Amygdala (tissue), 56 donors: ENCODE measurements around the gene PARP3.
"Not testable (repeated sequence)": the region's sequence is repeated elsewhere in the genome, so short reads cannot be mapped to it uniquely, and the experiment has no call there.

Source experiments
- DNase-seq, 56 donors: peaks; one replicate each; lab custom pipeline; 2025; lab: John Stamatoyannopoulos, UW

PARP3 gene

GRCh38 chr3:51982352-51982837 lies 40.2 kb downstream of the PARP3 start:
- peak in 2 of 56 donors; percentile 36 to 45 for DNase-seq

- peak in 48 of 56 donors; percentile 23 to 86 (median 64) for DNase-seq
These were observed 40.8 kb downstream of the PARP3 start, which contains the start of gene ACY1 for GRCh38 chr3:51982838-51983577. Gene ACY1 (plus strand): TSS chr3:51983535. CDS start chr3:51984065, 530 bp downstream.

DNA sequence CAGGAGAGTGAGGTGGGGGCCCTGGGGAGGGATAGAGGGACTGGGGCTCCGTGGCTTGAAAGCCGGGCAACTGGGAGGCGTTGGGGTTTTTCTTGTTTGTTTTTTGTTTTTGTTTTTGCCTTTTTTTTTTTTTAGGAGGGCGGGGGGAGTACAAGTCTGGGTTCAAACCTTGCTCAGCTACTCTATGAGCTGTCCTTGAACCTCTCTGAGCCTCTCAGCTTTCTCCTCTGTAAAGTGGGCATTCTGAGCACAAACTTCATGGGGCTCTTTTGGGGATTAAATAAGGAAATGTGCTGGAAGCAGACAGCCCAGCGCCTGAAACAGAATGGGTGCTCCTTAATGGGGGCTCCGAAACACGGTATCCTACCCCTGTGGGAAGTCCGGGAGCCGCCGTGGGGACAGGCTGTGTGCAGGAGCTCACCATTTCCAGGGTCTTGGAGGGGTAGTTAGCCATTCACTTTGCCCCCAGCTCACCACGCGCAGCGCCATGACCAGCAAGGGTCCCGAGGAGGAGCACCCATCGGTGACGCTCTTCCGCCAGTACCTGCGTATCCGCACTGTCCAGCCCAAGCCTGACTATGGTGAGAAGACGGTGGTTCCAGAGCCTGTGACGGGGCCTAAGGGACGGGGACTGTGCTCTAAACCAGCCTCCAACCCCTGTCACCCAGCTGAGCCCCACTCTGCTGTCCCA lies 41.6 kb downstream of the PARP3 start:
- DNase-seq: no peak

GRCh38 chr3:51984269-51984647 lies 42.1 kb downstream of the PARP3 start:
- DNase-seq: no peak

GRCh38 chr3:51985063-51985462 lies 42.9 kb downstream of the PARP3 start:
- DNase-seq: no peak

DNA sequence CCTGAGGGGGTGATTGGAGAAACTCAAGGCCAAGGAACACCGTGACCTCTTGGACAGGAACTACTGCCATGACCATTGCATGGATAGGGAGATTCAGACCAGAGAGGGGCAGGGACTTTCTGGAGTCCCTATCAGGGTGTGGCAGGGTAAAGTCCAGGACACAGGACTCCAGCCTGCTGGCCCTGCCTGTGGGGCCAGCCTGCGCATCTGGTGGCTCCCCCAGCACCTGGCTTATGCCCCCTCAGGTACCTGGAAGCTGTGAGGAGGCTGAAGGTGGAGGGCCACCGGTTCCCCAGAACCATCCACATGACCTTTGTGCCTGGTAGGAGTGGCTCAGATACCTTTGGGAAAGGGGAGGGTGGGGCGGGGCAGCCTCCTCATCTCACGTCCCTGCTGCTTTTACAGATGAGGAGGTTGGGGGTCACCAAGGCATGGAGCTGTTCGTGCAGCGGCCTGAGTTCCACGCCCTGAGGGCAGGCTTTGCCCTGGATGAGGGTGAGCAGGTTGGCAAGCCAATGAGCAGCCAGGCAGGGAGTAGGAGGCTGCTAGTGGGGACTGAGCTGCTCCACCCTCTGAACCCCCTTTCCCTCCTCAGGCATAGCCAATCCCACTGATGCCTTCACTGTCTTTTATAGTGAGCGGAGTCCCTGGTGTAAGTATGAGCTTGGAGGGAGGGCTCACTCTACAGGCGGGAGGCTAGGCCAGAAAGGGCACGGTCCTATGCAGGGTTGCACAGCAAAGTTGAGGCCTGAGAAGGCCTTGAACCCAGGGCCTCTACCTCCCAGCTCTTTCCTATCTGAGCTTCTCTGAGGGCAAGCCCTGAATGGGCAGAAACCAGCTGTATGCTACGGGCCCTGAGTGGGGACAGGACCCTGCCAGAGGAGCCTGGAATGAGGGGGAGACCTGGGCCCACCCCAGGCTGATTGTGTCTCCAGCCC lies 44.1 kb downstream of the PARP3 start:
- no peak for DNase-seq

- no peak for DNase-seq
These were observed 45.4 kb downstream of the PARP3 start for GRCh38 chr3:51987568-51987967.

DNA sequence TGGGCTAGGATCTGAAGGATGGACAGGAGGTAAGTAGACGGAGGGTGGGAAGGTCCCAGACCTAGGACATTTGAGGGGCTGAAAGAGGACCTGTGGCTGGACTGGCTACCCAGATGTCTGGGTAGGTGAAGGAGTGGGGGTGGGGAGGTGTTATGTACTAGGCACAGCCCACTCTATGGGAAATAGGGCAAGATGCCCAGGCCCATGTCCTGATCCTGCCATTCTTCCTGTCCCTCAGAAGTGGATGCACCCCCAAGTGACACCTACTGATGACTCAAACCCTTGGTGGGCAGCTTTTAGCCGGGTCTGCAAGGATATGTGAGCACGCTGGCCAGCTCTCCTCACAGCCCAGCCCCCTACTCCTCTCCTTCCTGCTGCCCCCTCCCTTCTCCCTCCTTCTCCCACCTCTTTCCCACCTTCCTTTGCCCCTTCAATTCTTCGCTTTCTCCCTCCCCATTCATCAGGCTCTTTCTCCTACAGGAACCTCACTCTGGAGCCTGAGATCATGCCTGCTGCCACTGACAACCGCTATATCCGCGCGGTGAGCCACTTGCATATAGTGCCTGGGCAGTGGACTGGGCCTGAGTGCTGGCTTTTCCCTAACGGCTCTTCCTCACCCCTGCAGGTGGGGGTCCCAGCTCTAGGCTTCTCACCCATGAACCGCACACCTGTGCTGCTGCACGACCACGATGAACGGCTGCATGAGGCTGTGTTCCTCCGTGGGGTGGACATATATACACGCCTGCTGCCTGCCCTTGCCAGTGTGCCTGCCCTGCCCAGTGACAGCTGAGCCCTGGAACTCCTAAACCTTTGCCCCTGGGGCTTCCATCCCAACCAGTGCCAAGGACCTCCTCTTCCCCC lies 46.4 kb downstream of the PARP3 start:
- no peak for DNase-seq

- not testable (repeated sequence) for DNase-seq
These were observed 48.4 kb downstream of the PARP3 start for GRCh38 chr3:51990501-51990971.

GRCh38 chr3:51992017-51992682 lies 50.0 kb downstream of the PARP3 start:
- no peak for DNase-seq

DNA sequence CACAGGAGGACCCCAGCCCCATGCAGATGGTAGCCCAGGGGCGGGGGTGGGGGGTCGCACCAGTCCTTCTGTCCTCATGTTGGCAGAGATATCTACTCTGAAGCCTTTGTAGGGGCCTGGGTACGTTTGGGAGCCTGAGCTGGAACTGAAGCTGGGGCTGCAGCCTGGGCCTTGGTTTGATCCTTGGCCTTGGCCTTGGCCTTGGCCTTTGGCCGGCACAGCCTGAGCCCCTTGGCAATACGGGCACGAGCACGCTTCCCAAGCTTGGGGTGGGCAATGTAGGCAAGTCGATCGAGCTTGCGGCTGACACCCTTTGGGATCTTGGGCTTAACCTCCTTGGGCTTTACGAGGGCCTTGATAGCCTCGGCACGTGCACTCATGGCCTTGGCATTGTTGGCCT lies 51.5 kb downstream of the PARP3 start:
- not testable (repeated sequence) for DNase-seq

- no peak for DNase-seq
These were observed 52.4 kb downstream of the PARP3 start for GRCh38 chr3:51994530-51994929.

DNA sequence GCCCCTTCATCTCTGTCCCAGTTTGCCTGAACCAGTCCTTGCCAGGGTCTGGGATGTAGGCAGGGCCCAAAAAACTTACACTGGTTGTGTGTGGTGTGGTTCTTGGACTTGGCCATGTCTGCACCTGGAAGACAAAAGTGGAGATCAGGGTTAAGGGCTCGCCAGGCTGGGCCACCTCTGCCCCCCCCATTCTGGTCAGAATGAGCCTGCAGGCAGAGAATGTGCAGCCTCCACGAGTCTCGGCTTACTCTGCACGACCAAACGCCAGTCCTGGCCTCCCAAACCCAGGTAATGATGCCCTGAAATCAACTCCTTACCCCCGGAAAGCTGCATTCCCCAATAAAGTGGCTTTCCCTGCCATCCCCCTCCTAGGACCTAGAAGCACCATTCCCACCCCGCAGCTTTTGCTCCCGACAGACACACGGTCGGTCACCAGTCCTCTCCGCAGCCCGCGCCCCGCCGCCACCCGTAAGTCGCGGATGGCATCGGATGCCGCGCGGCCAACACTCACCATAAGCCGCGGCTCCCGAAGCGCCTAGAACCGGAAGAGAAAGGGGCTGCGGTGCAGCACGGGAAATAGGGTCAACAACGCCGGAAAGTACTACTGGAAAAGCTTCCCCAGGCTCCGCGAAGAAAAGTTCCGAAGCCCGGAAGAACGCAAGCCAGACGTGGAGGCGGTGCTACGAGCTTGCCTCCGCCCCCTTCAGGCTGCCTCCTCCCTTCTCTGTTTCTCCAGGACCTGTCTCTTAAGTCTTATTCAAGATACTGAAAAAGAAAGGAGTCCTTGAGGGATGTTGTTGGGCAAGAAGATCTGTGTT lies 53.4 kb downstream of the PARP3 start, which contains the start of gene RPL29:
TSS of gene RPL29 (minus strand) at position 550 of the 818 bp plus-strand sequence. CDS start at position 116, 434 bp downstream.
- peak; percentile 44 to 93 (median 83) for DNase-seq

DNA sequence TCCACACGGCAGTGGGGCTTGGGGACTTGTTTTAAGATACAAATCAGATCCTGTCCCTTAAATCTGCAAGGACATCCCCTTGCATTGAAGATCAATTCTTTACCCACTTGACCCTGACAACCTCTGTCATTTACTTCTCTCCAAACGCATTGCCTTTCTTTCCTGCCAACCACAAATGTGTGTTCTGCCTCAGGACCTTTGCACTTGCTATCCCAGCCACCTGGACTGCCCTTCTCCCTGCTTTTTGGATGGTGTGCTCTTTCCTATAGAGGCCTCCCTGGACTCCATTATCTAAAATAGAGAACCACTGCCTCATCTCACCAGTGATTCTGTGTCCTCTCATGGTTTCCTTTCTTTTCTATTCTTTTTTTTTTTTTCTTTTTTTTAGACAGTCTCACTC lies 55.0 kb downstream of the PARP3 start:
- DNase-seq: no peak

DNA sequence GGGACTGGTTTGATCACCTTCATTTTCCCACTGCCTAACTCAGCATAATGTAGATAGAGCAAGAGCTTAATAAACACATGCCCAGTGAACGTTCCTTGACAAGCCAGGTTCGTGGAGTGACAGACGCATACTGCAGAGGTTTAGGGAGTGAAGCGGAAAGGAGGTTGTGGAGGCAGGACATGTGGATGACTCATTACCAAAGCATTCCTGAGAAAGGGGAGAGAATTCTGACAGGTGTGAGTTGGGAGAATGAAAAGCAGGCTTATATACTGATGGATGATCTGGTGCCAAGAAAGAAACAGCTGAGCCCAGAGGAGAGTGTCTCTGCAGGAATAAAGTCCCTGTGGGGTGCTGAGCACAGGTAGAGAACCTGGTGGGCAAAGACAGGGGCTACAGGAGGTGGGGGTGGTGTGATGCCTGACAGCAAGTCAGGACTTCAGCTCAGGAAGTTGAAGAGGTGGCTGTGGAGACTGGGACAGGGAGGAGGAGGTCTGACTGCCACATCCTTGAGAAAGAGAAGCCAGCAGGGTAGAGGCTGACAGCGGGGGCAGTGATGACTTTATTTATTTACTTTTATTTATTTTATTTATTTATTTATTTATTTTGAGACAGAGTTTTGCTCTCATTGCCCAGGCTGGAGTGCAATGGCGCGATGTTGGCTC lies 55.9 kb downstream of the PARP3 start:
- no peak for DNase-seq
